Right lobe of liver (tissue), 4 donors: ENCODE results near the gene ABCC1.

Source experiments
- POLR2A ChIP-seq: fragments of 450-650 bp; IDR thresholded peaks from one replicate; pipeline ENCODE4 v1.6.1; 2017; ENCODE audit warnings: antibody characterized with exemption, mild to moderate bottlenecking
- TF ChIP-seq, protein P1 (sequence below), 4 donors: fragments of 200-600 bp in 3 of 4; fragments of 450-650 bp in 1 of 4; IDR thresholded peaks; one replicate each; pipeline versions ENCODE4 v1.5.1 to v1.8.0; 2016 to 2022; ENCODE audit warnings: antibody characterized with exemption in 4 of 4, mild to moderate bottlenecking in 2 of 4
- donor health status: DM: no; HTN: no; CAD: no.
- donor health status: DM: no; HTN: no; CAD: no.
- donor health status: DM: no; HTN: yes; CAD: no.

DNA sequence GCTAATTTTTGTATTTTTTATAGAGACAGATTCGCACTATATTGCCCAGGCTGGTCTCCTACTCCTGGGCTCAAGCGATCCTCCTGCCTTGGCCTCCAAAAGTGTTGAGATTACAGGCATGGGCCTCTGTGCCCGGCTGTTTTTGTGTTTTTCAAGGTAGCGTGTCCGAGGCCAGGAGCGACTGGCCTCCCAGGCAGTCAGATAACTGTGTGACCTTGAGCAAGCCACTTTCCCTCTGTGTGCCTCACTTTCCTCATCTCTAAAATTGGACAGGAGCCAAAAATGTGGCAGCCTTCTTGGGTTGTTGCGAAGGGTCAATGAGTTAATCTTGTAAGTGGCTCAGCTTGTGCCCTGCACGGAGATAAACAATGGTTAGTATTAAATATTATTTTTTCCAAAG, 2.4 kb downstream of the ABCC1 start:
- TF ChIP-seq, protein P1, sequence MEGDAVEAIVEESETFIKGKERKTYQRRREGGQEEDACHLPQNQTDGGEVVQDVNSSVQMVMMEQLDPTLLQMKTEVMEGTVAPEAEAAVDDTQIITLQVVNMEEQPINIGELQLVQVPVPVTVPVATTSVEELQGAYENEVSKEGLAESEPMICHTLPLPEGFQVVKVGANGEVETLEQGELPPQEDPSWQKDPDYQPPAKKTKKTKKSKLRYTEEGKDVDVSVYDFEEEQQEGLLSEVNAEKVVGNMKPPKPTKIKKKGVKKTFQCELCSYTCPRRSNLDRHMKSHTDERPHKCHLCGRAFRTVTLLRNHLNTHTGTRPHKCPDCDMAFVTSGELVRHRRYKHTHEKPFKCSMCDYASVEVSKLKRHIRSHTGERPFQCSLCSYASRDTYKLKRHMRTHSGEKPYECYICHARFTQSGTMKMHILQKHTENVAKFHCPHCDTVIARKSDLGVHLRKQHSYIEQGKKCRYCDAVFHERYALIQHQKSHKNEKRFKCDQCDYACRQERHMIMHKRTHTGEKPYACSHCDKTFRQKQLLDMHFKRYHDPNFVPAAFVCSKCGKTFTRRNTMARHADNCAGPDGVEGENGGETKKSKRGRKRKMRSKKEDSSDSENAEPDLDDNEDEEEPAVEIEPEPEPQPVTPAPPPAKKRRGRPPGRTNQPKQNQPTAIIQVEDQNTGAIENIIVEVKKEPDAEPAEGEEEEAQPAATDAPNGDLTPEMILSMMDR (IDR thresholded peaks at IDR 0.05): no peak
- TF ChIP-seq POLR2A: no peak
